CD4-positive, CD25-positive, alpha-beta regulatory T cell (primary cell): ENCODE data around the gene C16orf95. TPM values are rescaled to one million over a fixed set of nuclear protein-coding genes. Genes with fewer than 3 reads are reported as not detected.

Source experiments
- ATAC-seq, 2 donors: fragments of 150-1000 bp; cut with Tn5 transposase; one replicate each; pipeline ENCODE4 v1.10.0; 2021; ENCODE audit warnings: low read depth in 2 of 2, moderate number of reproducible peaks in 2 of 2, moderate library complexity in 1 of 2
- DNase-seq, 3 donors: peaks; one replicate each; pipeline versions ENCODE4 v3.0.0 to v3.0.0-alpha.2; 2012 to 2022; ENCODE audit warnings: mixed read lengths in 1 of 3
- H3K27ac ChIP-seq: one replicate; pipeline ENCODE4 v1.7.0; 2013; ENCODE audit warnings: mild to moderate bottlenecking, low read length; ENCODE audit not compliant: insufficient read depth, poor library complexity, severe bottlenecking
- H3K27me3 ChIP-seq: one replicate; pipeline ENCODE4 v1.7.0; 2013; ENCODE audit warnings: low read length; ENCODE audit not compliant: control insufficient read depth, insufficient read depth
- H3K36me3 ChIP-seq: one replicate; pipeline ENCODE4 v1.7.0; 2013; ENCODE audit warnings: mild to moderate bottlenecking, low read length, moderate library complexity; ENCODE audit not compliant: control insufficient read depth, insufficient read depth
- H3K4me1 ChIP-seq: 2 replicates; pipeline ENCODE4 v1.7.0; 2013; ENCODE audit warnings: mild to moderate bottlenecking, low read length; ENCODE audit not compliant: insufficient read depth, control insufficient read depth, poor library complexity, severe bottlenecking
- H3K4me3 ChIP-seq: one replicate; pipeline ENCODE4 v1.7.0; 2013; ENCODE audit warnings: low read depth, mild to moderate bottlenecking, low read length, moderate library complexity
- H3K9me3 ChIP-seq, 2 experiments: 1 replicate in 1 of 2; 2 replicates in 1 of 2; pipeline ENCODE4 v1.7.0; 2013; ENCODE audit warnings: low read length in 2 of 2, mild to moderate bottlenecking in 1 of 2, moderate library complexity in 1 of 2; ENCODE audit not compliant: control insufficient read depth in 2 of 2
- H3K27ac Mint-ChIP-seq, 3 donors: one replicate each; pipeline ENCODE4 v1.8.0; 2020 to 2022; ENCODE audit warnings: mild to moderate bottlenecking in 3 of 3, mixed read lengths in 3 of 3, moderate library complexity in 2 of 3
- H3K27me3 Mint-ChIP-seq: one replicate; pipeline ENCODE4 v1.8.0; 2022; ENCODE audit warnings: mild to moderate bottlenecking, mixed read lengths
- H3K36me3 Mint-ChIP-seq: one replicate; pipeline ENCODE4 v1.8.0; 2020; ENCODE audit warnings: mixed read lengths
- H3K4me1 Mint-ChIP-seq, 4 donors: one replicate each; pipeline ENCODE4 v1.8.0; 2020 to 2022; ENCODE audit warnings: mixed read lengths in 4 of 4, mild to moderate bottlenecking in 1 of 4
- H3K4me3 Mint-ChIP-seq, 4 donors: one replicate each; pipeline ENCODE4 v1.8.0; 2020 to 2022; ENCODE audit warnings: mild to moderate bottlenecking in 4 of 4, mixed read lengths in 4 of 4, moderate library complexity in 3 of 4
- H3K9me3 Mint-ChIP-seq, 7 donors: one replicate each; pipeline ENCODE4 v1.8.0; 2020 to 2022; ENCODE audit warnings: mixed read lengths in 7 of 7, mild to moderate bottlenecking in 3 of 7, moderate library complexity in 2 of 7
- polyA plus RNA-seq, 4 donors: library from polyadenylated mRNA; unstranded; fragments of 300-500 nt; fragmentation: Illumina TruSeq; gene quantifications; one replicate each; pipeline ENCODE4 v1.2.3, GENCODE V29; 2021
- total RNA-seq: library from RNA; stranded (reverse); gene quantifications from one replicate; pipeline ENCODE4 v1.2.3, GENCODE V29; 2022

Gene C16orf95
- total and polyA plus RNA-seq, 5 donors from 2014 or later: 2.1 to 8.8 (median 2.9) TPM

DNA sequence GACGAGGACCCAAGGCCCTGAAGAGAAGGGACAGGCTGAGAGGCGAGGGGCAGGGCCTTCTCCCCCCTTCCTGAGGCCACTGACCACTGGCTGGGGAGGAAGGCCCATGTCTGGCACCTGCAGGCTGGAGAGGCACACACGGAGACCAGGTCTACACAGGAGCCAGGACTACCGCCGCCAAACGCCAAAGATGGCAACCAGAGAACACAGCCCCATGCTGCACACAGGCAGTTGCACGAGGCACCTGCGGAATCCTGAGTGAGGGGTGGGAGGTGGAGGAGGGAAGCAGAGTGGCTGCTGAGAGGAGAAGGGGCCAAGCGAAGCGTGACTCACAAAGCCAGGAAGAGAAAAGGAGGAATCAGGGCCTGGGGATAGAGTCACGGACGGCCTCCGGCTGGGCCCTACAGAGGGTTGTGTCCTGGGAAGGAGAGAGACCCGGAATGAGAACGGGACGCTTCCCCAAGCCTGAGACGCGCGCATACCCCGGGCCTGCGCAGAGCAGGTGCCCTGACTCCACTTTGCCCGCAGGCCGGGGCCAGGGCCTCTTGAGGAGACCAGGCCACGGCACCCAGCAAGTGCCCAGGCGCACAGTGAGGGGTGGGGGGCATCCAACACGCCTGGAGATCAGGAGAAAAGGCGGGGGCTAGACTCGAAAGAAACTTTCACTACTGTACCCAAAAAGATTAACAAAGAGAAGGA lies 28.7 kb upstream of the C16orf95 start:
- H3K27ac ChIP-seq: peak overlapping the region; percentile 45

DNA sequence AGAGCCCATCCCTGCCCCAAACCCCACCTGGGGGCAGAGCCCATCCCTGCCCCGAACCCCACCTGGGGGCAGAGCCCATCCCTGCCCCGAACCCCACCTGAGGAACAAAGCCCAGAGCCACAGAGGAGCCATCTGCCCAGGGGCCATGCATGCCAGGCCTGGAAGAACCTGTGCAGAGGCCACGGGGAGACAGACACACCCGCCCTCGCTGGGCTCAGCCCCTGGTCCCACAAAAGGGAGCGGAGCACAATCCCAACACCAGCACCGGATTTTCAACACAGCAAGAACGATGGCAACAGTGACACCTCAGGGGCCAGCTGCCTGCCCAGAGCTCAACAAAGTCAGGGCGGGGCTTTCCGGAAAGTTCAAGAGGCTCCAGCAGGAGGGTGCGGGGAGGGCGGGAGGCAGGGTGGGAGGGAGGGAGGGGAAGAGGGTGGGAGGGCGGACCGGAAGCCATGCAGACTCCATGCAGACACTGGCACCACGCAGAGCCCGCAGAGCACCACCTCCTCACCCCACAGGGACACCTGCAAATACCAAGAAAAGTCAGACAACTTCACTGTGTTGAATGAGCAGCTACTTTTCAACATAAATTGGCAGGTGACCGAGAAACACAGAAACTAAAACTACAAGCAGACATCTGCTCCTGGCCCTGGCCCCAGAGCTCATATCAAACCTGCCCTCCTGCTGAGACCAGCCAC lies 27.9 kb upstream of the C16orf95 start:
- Histone ChIP-seq H3K27me3 (no peaks in the 10 kb centered on the region), H3K9me3 (no peaks in the 10 kb centered on the region), H3K4me1 (peaks cover 8% of the 10 kb centered on the region), H3K36me3 (peaks cover 38% of the 10 kb centered on the region), H3K27ac (peak overlapping the region; percentile 45), H3K4me3 (no peak overlapping the region)
- Mint-ChIP-seq H3K27ac (peak overlapping the region; percentile 89 to 99 (median 95)), H3K27me3 (no peaks in the 10 kb centered on the region), H3K9me3 (no peaks in the 10 kb centered on the region), H3K4me1 (peaks cover 3 to 34% (median 15%) of the 10 kb centered on the region in 4 donors), H3K4me3 (peak overlapping the region in 3 of 4 donors; percentile 76 to 91 (median 78)), H3K36me3 (peaks cover 24% of the 10 kb centered on the region)
- DNase-seq (peak; percentile 36 to 86 (median 44)), ATAC-seq (peak; percentile 91 to 92)

More for the DNA sequence above, 28.7 kb upstream of the C16orf95 start:
- no peak overlapping the region for H3K4me3 ChIP-seq
- Mint-ChIP-seq H3K9me3 (no peaks in the 10 kb centered on the region), H3K27ac (peak overlapping the region; percentile 89 to 99 (median 95)), H3K4me1 (peaks cover 2 to 32% (median 15%) of the 10 kb centered on the region in 4 donors), H3K36me3 (peaks cover 25% of the 10 kb centered on the region), H3K4me3 (peak overlapping the region in 1 of 4 donors; percentile 78), H3K27me3 (no peaks in the 10 kb centered on the region)
- DNase-seq (no peak), ATAC-seq (no peak)
- no peaks in the 10 kb centered on the region for H3K9me3 ChIP-seq
- no peaks in the 10 kb centered on the region for H3K27me3 ChIP-seq
- peaks cover 8% of the 10 kb centered on the region for H3K4me1 ChIP-seq
- peaks cover 36% of the 10 kb centered on the region for H3K36me3 ChIP-seq

DNA sequence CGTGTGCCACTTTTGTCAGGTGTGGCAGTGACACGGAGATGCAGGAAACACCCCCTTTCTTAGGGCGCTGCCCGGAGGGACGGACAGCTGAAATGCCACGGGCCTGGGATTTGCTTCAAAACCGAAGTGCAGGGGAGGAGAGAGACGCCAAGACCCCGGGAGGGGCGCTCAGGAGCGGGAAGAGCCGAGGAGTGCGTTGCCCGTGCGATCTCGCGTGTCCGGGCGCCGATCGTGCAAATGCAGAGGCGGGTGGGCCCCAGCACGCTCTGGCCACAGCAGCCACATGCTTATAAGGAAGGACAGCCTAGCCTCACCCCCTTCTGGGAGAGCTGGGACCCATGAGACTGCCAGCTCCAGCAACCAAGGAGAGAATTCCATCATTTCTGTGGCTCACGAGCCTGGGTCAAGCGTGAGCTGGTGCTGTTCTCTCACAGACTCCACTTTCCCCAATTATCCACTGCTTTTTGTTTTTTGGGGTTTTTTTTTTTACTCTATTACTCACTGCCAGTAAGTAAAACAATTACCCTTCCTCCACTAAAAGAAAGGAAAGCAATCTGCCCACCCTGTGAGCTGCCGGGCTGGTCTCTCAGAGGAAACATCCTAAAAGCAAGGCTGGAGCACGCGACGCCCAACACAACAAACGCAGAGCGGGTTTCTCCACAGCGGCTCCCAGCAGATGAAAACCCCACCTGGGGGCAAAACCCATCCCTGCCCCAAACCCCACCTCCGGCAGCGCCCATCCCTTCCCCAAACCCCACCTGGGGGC lies 27.2 kb upstream of the C16orf95 start:
- Mint-ChIP-seq H3K4me3 (peak overlapping the region in 3 of 4 donors; percentile 39 to 90 (median 62)), H3K27ac (peak overlapping the region; percentile 55 to 89 (median 79)), H3K36me3 (peaks cover 22% of the 10 kb centered on the region), H3K4me1 (peaks cover 3 to 31% (median 13%) of the 10 kb centered on the region in 4 donors), H3K9me3 (no peaks in the 10 kb centered on the region), H3K27me3 (no peaks in the 10 kb centered on the region)
- H3K36me3 ChIP-seq: peaks cover 40% of the 10 kb centered on the region
- H3K4me3 ChIP-seq: no peak overlapping the region
- H3K27ac ChIP-seq: peak overlapping the region; percentile 14
- no peak for ATAC-seq
- no peak for DNase-seq
- H3K9me3 ChIP-seq: no peaks in the 10 kb centered on the region
- no peaks in the 10 kb centered on the region for H3K27me3 ChIP-seq
- peaks cover 8% of the 10 kb centered on the region for H3K4me1 ChIP-seq

DNA sequence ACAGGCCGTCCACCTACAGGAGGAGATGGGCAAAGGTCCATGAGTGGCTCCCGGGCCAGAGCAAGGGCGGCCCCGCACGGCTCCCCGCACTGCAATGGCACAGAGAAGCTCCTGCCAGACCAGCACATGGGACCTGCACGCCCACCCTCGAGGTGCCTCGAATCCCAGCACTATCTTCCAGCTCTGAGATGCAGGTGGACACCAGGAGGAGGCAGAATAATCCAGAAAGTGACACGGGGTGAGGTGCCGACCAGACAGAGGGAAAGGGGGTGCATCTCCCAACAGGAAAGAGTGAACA lies 26.5 kb upstream of the C16orf95 start:
- peaks cover 25% of the 10 kb centered on the region for H3K36me3 Mint-ChIP-seq
- peak overlapping the region in 2 of 3 donors; percentile 49 to 76 for H3K27ac Mint-ChIP-seq
- H3K4me3 ChIP-seq: no peak overlapping the region
- H3K4me1 Mint-ChIP-seq: peaks cover 3 to 30% (median 10%) of the 10 kb centered on the region in 4 donors
- H3K27me3 Mint-ChIP-seq: no peaks in the 10 kb centered on the region
- no peak overlapping the region for H3K27ac ChIP-seq
- H3K9me3 ChIP-seq: no peaks in the 10 kb centered on the region
- ATAC-seq (no peak), DNase-seq (no peak)
- H3K4me1 ChIP-seq: peaks cover 8% of the 10 kb centered on the region
- H3K36me3 ChIP-seq: peaks cover 44% of the 10 kb centered on the region
- H3K27me3 ChIP-seq: no peaks in the 10 kb centered on the region
- H3K4me3 Mint-ChIP-seq: peak overlapping the region in 2 of 4 donors; percentile 21 to 54
- H3K9me3 Mint-ChIP-seq: no peaks in the 10 kb centered on the region

DNA sequence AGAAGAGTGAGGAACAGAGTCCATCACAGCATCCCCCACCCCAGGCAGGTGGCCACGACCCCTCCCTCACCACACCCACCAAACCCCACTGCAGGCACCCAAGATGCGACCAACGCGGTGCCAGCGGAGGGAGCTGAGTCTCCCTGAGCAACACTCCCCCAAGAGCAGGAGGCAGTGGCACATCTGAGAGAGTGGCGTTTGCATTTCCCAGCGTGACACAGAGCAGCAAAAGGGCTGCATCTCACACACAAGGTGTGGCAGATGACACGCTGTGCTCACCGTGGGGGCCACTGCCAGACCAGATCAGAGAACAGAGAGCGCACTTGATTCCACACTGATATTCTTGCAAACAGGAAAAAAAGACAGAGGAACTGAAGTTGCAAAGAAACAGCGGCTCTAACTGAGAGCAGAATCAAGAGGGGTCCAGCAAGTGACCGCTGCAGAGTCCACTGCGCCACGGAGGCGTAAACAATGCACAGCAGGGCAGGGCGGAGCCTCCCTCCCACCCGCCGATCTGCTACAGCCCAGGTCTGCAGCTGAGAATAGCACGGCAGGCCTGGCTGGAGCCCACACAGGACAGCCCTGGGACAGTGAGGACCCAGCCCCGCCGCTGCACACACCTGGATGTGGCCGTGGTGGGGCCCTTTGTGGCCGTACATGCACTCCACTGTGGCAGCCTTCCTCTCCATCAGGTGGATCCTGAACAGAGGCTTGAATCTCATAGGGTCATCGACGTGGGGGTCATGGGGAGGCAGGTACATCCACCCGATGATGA lies 26.0 kb upstream of the C16orf95 start:
- H3K4me1 ChIP-seq: peaks cover 8% of the 10 kb centered on the region
- ATAC-seq: no peak
- no peak for DNase-seq
- no peak overlapping the region for H3K4me3 ChIP-seq
- peak overlapping the region in 2 of 4 donors; percentile 21 to 76 for H3K4me3 Mint-ChIP-seq
- H3K27ac Mint-ChIP-seq: peak overlapping the region in 1 of 3 donors; percentile 70
- no peak overlapping the region for H3K27ac ChIP-seq
- H3K4me1 Mint-ChIP-seq: peaks cover 3 to 30% (median 9%) of the 10 kb centered on the region in 4 donors
- no peaks in the 10 kb centered on the region for H3K27me3 ChIP-seq
- H3K9me3 Mint-ChIP-seq: no peaks in the 10 kb centered on the region
- no peaks in the 10 kb centered on the region for H3K9me3 ChIP-seq
- no peaks in the 10 kb centered on the region for H3K27me3 Mint-ChIP-seq
- H3K36me3 Mint-ChIP-seq: peaks cover 26% of the 10 kb centered on the region
- peaks cover 41% of the 10 kb centered on the region for H3K36me3 ChIP-seq

DNA sequence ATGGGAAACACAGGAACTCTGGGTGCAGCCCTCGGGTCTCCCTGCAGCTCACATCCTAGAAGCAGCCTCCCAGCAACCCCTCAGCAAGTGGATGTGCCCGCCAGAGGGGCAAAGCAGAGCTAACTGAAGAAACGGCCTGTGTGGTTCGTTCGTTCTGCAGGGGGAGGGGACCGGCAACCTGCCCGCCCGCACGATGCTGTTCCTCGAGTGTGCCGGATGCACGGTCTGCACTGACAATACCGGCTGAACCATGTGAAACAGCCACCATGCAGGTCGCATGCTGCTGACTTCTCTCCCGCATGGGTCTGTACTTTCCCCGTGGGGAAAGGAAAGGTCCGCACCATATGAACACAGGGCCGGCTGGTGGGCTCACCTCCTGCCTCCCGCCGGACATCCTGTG lies 25.3 kb upstream of the C16orf95 start:
- Mint-ChIP-seq H3K4me1 (peaks cover 3 to 31% (median 8%) of the 10 kb centered on the region in 4 donors), H3K27me3 (no peaks in the 10 kb centered on the region), H3K36me3 (peaks cover 29% of the 10 kb centered on the region), H3K9me3 (no peaks in the 10 kb centered on the region), H3K27ac (no peak overlapping the region), H3K4me3 (no peak overlapping the region)
- ATAC-seq (no peak), DNase-seq (no peak)
- H3K27me3 ChIP-seq: no peaks in the 10 kb centered on the region
- no peaks in the 10 kb centered on the region for H3K9me3 ChIP-seq
- peaks cover 41% of the 10 kb centered on the region for H3K36me3 ChIP-seq
- H3K27ac ChIP-seq: no peak overlapping the region
- H3K4me3 ChIP-seq: no peak overlapping the region
- peaks cover 8% of the 10 kb centered on the region for H3K4me1 ChIP-seq

DNA sequence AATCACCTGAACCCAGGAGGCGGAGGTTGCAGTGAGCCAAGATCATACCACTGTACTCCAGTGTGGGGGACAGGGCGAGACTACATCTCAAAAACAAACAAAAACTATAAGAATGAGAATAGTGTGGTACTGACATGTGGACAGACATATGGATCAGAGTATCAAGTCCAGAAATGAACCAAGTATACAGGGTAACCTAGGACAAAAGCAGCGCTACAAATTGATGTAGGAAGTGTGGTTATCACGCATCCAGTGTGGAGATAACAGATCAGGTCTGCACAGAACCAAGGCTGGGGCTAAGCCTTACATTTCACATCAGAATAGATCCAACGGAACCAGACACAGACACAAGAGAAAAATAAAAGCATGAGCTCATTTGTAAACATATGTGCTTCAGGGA lies 23.0 kb upstream of the C16orf95 start:
- H3K4me3 ChIP-seq: no peak overlapping the region
- peaks cover 4% of the 10 kb centered on the region for H3K4me1 ChIP-seq
- peaks cover 37% of the 10 kb centered on the region for H3K36me3 ChIP-seq
- H3K27ac ChIP-seq: no peak overlapping the region
- Mint-ChIP-seq H3K4me1 (peaks cover 3 to 22% (median 4%) of the 10 kb centered on the region in 4 donors), H3K27me3 (no peaks in the 10 kb centered on the region), H3K27ac (peak overlapping the region in 1 of 3 donors; percentile 80), H3K9me3 (no peaks in the 10 kb centered on the region), H3K36me3 (peaks cover 27% of the 10 kb centered on the region), H3K4me3 (no peak overlapping the region)
- H3K27me3 ChIP-seq: no peaks in the 10 kb centered on the region
- DNase-seq (no peak), ATAC-seq (no peak)
- H3K9me3 ChIP-seq: no peaks in the 10 kb centered on the region
